ENCODE measurements around the gene SLC12A7. TPM values are rescaled to one million over a fixed set of nuclear protein-coding genes. Genes with fewer than 3 reads are reported as not detected.
A peak's percentile ranks its signal among the peaks of the same experiment; 100 is the strongest.

SLC12A7 gene
- total and polyA plus RNA-seq, 2 of the 13 experiments (the other 11 are each of a cell fraction or from before 2014, with no cell fraction given), result 14.0 to 18.5 TPM

- TF ChIP-seq, protein P1, sequence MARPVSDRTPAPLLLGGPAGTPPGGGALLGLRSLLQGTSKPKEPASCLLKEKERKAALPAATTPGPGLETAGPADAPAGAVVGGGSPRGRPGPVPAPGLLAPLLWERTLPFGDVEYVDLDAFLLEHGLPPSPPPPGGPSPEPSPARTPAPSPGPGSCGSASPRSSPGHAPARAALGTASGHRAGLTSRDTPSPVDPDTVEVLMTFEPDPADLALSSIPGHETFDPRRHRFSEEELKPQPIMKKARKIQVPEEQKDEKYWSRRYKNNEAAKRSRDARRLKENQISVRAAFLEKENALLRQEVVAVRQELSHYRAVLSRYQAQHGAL (CRISPR knock-in tag; IDR thresholded peaks at IDR 0.05; ENCODE audit: not compliant biosample characterization), result no peak
- TF ChIP-seq, protein P2, sequence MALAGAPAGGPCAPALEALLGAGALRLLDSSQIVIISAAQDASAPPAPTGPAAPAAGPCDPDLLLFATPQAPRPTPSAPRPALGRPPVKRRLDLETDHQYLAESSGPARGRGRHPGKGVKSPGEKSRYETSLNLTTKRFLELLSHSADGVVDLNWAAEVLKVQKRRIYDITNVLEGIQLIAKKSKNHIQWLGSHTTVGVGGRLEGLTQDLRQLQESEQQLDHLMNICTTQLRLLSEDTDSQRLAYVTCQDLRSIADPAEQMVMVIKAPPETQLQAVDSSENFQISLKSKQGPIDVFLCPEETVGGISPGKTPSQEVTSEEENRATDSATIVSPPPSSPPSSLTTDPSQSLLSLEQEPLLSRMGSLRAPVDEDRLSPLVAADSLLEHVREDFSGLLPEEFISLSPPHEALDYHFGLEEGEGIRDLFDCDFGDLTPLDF (CRISPR knock-in tag; IDR thresholded peaks at IDR 0.05), result no peak
- no peak for TF ChIP-seq RBM39 (IDR thresholded peaks at IDR 0.05; ENCODE audit: low read depth, low read length, poor library complexity, severe bottlenecking)
- TF ChIP-seq AGO1 (IDR thresholded peaks at IDR 0.05; ENCODE audit: low read depth, low read length, poor library complexity, severe bottlenecking), result no peak
- TF ChIP-seq ZNF776 (CRISPR knock-in tag; IDR thresholded peaks at IDR 0.05), result peak; percentile 26; the same call in 1 of the 2 replicates
- peak; percentile 49; the same call in 1 of the 2 replicates for TF ChIP-seq NCOA2 (CRISPR knock-in tag; IDR thresholded peaks at IDR 0.05)
- TF ChIP-seq PAF1 (CRISPR knock-in tag; IDR thresholded peaks at IDR 0.05), result no peak
- TF ChIP-seq TOE1 (CRISPR knock-in tag; IDR thresholded peaks at IDR 0.05), result no peak
- TF ChIP-seq HMG20B (CRISPR knock-in tag; conservative IDR thresholded peaks at IDR 0.05), result no peak
- TF ChIP-seq TBX3 (IDR thresholded peaks at IDR 0.05; ENCODE audit: borderline replicate concordance), result no peak
Measured at GRCh38 chr5:1103505-1104326, 8.1 kb downstream of the SLC12A7 start (continued).
